ENCODE measurements around the gene HOXB5.

GRCh38 chr17:48564188-48565021 lies 29.2 kb downstream of the HOXB5 start:
- TF ChIP-seq EZH2 (IDR thresholded peaks at IDR 0.05; ENCODE audit: borderline replicate concordance, insufficient read depth, low read depth, low read length, poor library complexity, severe bottlenecking): no peak
- TF ChIP-seq, protein P1, sequence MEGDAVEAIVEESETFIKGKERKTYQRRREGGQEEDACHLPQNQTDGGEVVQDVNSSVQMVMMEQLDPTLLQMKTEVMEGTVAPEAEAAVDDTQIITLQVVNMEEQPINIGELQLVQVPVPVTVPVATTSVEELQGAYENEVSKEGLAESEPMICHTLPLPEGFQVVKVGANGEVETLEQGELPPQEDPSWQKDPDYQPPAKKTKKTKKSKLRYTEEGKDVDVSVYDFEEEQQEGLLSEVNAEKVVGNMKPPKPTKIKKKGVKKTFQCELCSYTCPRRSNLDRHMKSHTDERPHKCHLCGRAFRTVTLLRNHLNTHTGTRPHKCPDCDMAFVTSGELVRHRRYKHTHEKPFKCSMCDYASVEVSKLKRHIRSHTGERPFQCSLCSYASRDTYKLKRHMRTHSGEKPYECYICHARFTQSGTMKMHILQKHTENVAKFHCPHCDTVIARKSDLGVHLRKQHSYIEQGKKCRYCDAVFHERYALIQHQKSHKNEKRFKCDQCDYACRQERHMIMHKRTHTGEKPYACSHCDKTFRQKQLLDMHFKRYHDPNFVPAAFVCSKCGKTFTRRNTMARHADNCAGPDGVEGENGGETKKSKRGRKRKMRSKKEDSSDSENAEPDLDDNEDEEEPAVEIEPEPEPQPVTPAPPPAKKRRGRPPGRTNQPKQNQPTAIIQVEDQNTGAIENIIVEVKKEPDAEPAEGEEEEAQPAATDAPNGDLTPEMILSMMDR (IDR thresholded peaks at IDR 0.05): no peak
